Liver (tissue), 9 donors: Measurements from ENCODE around the gene UBE4A. TPM values are rescaled to one million over a fixed set of nuclear protein-coding genes. Genes with fewer than 3 reads are reported as not detected.

Experiments
- DNase-seq: peaks from one replicate; pipeline ENCODE4 v3.0.0-alpha.2; 2017; ENCODE audit warnings: low spot score
- H3K27ac ChIP-seq, 2 donors: one replicate each; pipeline ENCODE4 v1.7.0; 2013; ENCODE audit warnings: inconsistent platforms in 2 of 2, low read length in 2 of 2, control low read depth in 1 of 2, low read depth in 1 of 2, mild to moderate bottlenecking in 1 of 2
- H3K27me3 ChIP-seq, 4 donors: one replicate each; pipeline versions ENCODE4 v1.6.1 to v1.7.0; 2013; ENCODE audit warnings: low read length in 3 of 4, inconsistent platforms in 1 of 4, mild to moderate bottlenecking in 1 of 4, moderate library complexity in 1 of 4; ENCODE audit not compliant: control insufficient read depth in 4 of 4, insufficient read depth in 4 of 4
- H3K36me3 ChIP-seq, 4 donors: one replicate each; pipeline versions ENCODE4 v1.6.1 to v1.7.0; 2013; ENCODE audit warnings: low read length in 3 of 4, mild to moderate bottlenecking in 3 of 4, low read depth in 1 of 4, moderate library complexity in 1 of 4; ENCODE audit not compliant: control insufficient read depth in 4 of 4, insufficient read depth in 3 of 4
- H3K4me1 ChIP-seq, 4 donors: one replicate each; pipeline versions ENCODE4 v1.6.1 to v1.7.0; 2013; ENCODE audit warnings: low read length in 3 of 4, mild to moderate bottlenecking in 3 of 4, moderate library complexity in 1 of 4; ENCODE audit not compliant: control insufficient read depth in 4 of 4, insufficient read depth in 4 of 4
- H3K4me3 ChIP-seq, 3 donors: one replicate each; pipeline versions ENCODE4 v1.6.1 to v1.7.0; 2013; ENCODE audit warnings: low read length in 3 of 3, control low read depth in 1 of 3, low read depth in 1 of 3, mild to moderate bottlenecking in 1 of 3
- H3K9ac ChIP-seq, 2 donors: one replicate each; pipeline ENCODE4 v1.7.0; 2013; ENCODE audit warnings: low read length in 2 of 2, mild to moderate bottlenecking in 2 of 2, moderate library complexity in 2 of 2, control low read depth in 1 of 2, low read depth in 1 of 2
- H3K9me3 ChIP-seq, 4 donors: one replicate each; pipeline versions ENCODE4 v1.6.1 to v1.7.0; 2013; ENCODE audit warnings: low read length in 3 of 4; ENCODE audit not compliant: control insufficient read depth in 4 of 4
- FOXA1 ChIP-seq: IDR thresholded peaks from 2 replicates; pipeline ENCODE4 v1.6.1; 2016; ENCODE audit warnings: antibody characterized with exemption
- FOXA2 ChIP-seq: IDR thresholded peaks from 2 replicates; pipeline ENCODE4 v1.6.1; 2016; ENCODE audit warnings: antibody characterized with exemption
- HNF4A ChIP-seq, 2 donors: conservative IDR thresholded peaks; 2 replicates each; pipeline ENCODE4 v1.6.1; 2016; ENCODE audit warnings: antibody characterized with exemption in 2 of 2, mild to moderate bottlenecking in 2 of 2
- HNF4G ChIP-seq: IDR thresholded peaks from 2 replicates; pipeline ENCODE4 v1.6.1; 2016; ENCODE audit warnings: antibody characterized with exemption
- JUND ChIP-seq, 2 donors: IDR thresholded peaks; 2 replicates each; pipeline ENCODE4 v1.6.1; 2016; ENCODE audit warnings: antibody characterized with exemption in 2 of 2
- NR2F2 ChIP-seq: IDR thresholded peaks from 2 replicates; pipeline ENCODE4 v1.6.1; 2016; ENCODE audit warnings: antibody characterized with exemption
- RAD21 ChIP-seq, 2 donors: IDR thresholded peaks; 2 replicates each; pipeline ENCODE4 v1.6.1; 2016; ENCODE audit warnings: antibody characterized with exemption in 2 of 2, mild to moderate bottlenecking in 2 of 2
- REST ChIP-seq: IDR thresholded peaks from 2 replicates; pipeline ENCODE4 v1.6.1; 2016; ENCODE audit warnings: antibody characterized with exemption, mild to moderate bottlenecking
- RXRA ChIP-seq, 2 donors: IDR thresholded peaks; 2 replicates each; pipeline ENCODE4 v1.6.1; 2017 to 2018; ENCODE audit warnings: antibody characterized with exemption in 2 of 2, mild to moderate bottlenecking in 1 of 2
- SP1 ChIP-seq: IDR thresholded peaks from 2 replicates; pipeline ENCODE4 v1.6.1; 2018; ENCODE audit warnings: antibody characterized with exemption, mild to moderate bottlenecking
- TAF1 ChIP-seq: conservative IDR thresholded peaks from 2 replicates; pipeline ENCODE4 v1.6.1; 2016; ENCODE audit warnings: antibody characterized with exemption, mild to moderate bottlenecking
- YY1 ChIP-seq: IDR thresholded peaks from 2 replicates; pipeline ENCODE4 v1.6.1; 2016; ENCODE audit warnings: antibody characterized with exemption, mild to moderate bottlenecking
- WGBS: extraction: QIAGEN DNeasy Blood & Tissue Kit; methylation state at CpG from one replicate; pipeline ENCODE4 v1.1.7; 2013; 5-methylcytosine and 5-hydroxymethylcytosine counted together
- polyA plus RNA-seq, 2 donors: library from polyadenylated mRNA; stranded (reverse) in 1 of 2; unstranded in 1 of 2; fragments of 200-250 nt in 1 of 2; fragments of >200 nt in 1 of 2; fragmentation: Nextera tagmentation in 1 of 2; extraction: Ambion mirVana in 1 of 2; gene quantifications; one replicate each; pipeline versions ENCODE4 v1.2.1 to v1.2.3, GENCODE V29; 2013 to 2015
- total RNA-seq, 2 donors: library from RNA; depleted of rRNA; stranded (reverse); fragments of >200 nt; gene quantifications; one replicate each; pipeline ENCODE4 v1.2.3, GENCODE V29; 2014
- TF ChIP-seq, protein P1 (sequence below): IDR thresholded peaks from 2 replicates; pipeline ENCODE4 v1.6.1; 2016; ENCODE audit warnings: antibody characterized with exemption
- TF ChIP-seq, protein P2 (sequence below): fragments of 150-350 bp; IDR thresholded peaks from 2 replicates; pipeline ENCODE4 v1.5.1; 2017; ENCODE audit warnings: improper control_type of control experiment, low read depth, low read length; ENCODE audit not compliant: missing input control
- TF ChIP-seq, protein P3 (sequence below): IDR thresholded peaks from 2 replicates; pipeline ENCODE4 v1.6.1; 2016; ENCODE audit warnings: antibody characterized with exemption
- donor health status: healthy.
- donor health status: healthy.
- donor health status: healthy.
- donor health status: healthy.
- donor health status: healthy.

UBE4A gene
- total and polyA plus RNA-seq, 4 donors = 11.7 to 41.3 (median 19.1) TPM

- TF ChIP-seq REST = no peak
- TF ChIP-seq, protein P1, sequence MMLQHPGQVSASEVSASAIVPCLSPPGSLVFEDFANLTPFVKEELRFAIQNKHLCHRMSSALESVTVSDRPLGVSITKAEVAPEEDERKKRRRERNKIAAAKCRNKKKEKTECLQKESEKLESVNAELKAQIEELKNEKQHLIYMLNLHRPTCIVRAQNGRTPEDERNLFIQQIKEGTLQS = no peak
- no peak for TF ChIP-seq RXRA (IDR thresholded peaks at IDR 0.05)
- TF ChIP-seq NR2F2 = no peak
- TF ChIP-seq YY1 = no peak
- TF ChIP-seq FOXA1 = no peak
- no peak for TF ChIP-seq JUND (IDR thresholded peaks at IDR 0.05)
- TF ChIP-seq SP1 = no peak
- TF ChIP-seq RAD21 (IDR thresholded peaks at IDR 0.05) = no peak
These were observed 34.1 kb upstream of the UBE4A start (continued) for GRCh38 chr11:118325283-118325682.

DNA sequence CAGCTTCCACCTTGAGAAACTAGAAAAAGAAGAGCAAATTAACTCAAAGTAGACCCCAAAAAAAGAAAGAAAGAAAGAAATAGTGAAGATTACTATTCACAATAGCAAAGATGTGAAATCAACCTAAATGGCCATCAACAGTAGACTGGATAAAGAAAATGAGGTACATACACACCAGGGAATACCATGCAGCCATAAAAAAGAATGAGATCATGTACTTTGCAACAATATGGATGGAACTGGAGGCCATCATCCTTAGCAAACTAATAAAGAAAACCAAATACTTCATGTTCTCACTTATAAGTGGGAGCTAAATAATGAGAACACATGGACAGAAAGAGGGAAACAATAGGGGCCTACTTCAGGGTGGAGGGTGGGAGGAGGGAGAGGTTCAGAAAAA, 30.7 kb upstream of the UBE4A start:
- H3K27me3 ChIP-seq = no peaks in the 10 kb centered on the region
- no peaks in the 10 kb centered on the region for H3K9me3 ChIP-seq
- no peaks in the 10 kb centered on the region for H3K4me1 ChIP-seq
- no peak overlapping the region for H3K4me3 ChIP-seq
- H3K27ac ChIP-seq = no peak overlapping the region
- TF ChIP-seq RXRA (IDR thresholded peaks at IDR 0.05) = no peak
- no peak for TF ChIP-seq FOXA2
- no peak for TF ChIP-seq YY1
- no peak for TF ChIP-seq JUND (IDR thresholded peaks at IDR 0.05)
- TF ChIP-seq SP1 = no peak
- TF ChIP-seq NR2F2 = no peak
- TF ChIP-seq, protein P2, sequence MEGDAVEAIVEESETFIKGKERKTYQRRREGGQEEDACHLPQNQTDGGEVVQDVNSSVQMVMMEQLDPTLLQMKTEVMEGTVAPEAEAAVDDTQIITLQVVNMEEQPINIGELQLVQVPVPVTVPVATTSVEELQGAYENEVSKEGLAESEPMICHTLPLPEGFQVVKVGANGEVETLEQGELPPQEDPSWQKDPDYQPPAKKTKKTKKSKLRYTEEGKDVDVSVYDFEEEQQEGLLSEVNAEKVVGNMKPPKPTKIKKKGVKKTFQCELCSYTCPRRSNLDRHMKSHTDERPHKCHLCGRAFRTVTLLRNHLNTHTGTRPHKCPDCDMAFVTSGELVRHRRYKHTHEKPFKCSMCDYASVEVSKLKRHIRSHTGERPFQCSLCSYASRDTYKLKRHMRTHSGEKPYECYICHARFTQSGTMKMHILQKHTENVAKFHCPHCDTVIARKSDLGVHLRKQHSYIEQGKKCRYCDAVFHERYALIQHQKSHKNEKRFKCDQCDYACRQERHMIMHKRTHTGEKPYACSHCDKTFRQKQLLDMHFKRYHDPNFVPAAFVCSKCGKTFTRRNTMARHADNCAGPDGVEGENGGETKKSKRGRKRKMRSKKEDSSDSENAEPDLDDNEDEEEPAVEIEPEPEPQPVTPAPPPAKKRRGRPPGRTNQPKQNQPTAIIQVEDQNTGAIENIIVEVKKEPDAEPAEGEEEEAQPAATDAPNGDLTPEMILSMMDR = no peak
- no peak for TF ChIP-seq RAD21 (IDR thresholded peaks at IDR 0.05)
- TF ChIP-seq, protein P3, sequence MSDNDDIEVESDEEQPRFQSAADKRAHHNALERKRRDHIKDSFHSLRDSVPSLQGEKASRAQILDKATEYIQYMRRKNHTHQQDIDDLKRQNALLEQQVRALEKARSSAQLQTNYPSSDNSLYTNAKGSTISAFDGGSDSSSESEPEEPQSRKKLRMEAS = no peak
- no peak for TF ChIP-seq HNF4A (conservative IDR thresholded peaks at IDR 0.05)
- TF ChIP-seq HNF4G = no peak
- TF ChIP-seq, protein P1 = no peak
- DNase-seq = no peak
- no peak overlapping the region for H3K9ac ChIP-seq
- no peaks in the 10 kb centered on the region for H3K36me3 ChIP-seq

DNA sequence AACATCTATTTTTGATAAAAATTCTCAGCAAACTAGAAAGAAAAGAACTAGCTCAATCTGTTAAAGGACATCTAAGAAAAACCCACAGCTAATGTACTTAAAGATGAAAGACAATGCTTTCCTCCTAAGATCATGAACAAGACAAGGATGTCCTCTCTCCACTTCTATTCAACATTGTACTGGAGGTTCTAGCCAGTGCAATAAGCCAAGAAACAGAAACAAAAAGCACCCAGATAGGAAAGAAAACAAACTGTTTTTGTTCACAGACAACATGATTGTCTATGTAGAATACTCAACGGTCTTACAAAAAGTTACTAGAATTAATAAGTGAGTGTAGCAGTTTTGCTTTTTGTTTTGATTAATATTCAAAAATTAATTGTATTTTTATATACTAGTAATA, 24.7 kb upstream of the UBE4A start:
- Histone ChIP-seq H3K36me3 (no peaks in the 10 kb centered on the region), H3K4me1 (no peaks in the 10 kb centered on the region), H3K9ac (no peak overlapping the region), H3K4me3 (no peak overlapping the region), H3K27ac (no peak overlapping the region), H3K9me3 (no peaks in the 10 kb centered on the region), H3K27me3 (no peaks in the 10 kb centered on the region)
- TF ChIP-seq SP1 (no peak), JUND (IDR thresholded peaks at IDR 0.05) (no peak), TAF1 (no peak), REST (no peak), HNF4G (no peak)
- TF ChIP-seq, protein P3 = no peak
- TF ChIP-seq, protein P1 = no peak
- DNase-seq = no peak
- WGBS = 87% methylated on average over 1 of the region's 1 CpG
